IPS DF 6.9 (cell line): ENCODE data around the gene F13A1.
A peak's percentile ranks its signal among the peaks of the same experiment; 100 is the strongest.

Source experiments
- DNase-seq: peaks from one replicate; pipeline ENCODE4 v3.0.0-alpha.2; 2013; ENCODE audit warnings: low read depth, low spot score
- H3K27ac ChIP-seq: one replicate; pipeline ENCODE4 v1.5.1; 2013; ENCODE audit warnings: low read length, control low read depth
- H3K27me3 ChIP-seq: 2 replicates; pipeline ENCODE4 v1.6.1; 2013; ENCODE audit warnings: mild to moderate bottlenecking, low read length; ENCODE audit not compliant: control insufficient read depth, insufficient read depth
- H3K36me3 ChIP-seq: 2 replicates; pipeline ENCODE4 v1.6.1; 2013; ENCODE audit warnings: low read length; ENCODE audit not compliant: control insufficient read depth, insufficient read depth
- H3K4me1 ChIP-seq: 2 replicates; pipeline ENCODE4 v1.6.1; 2013; ENCODE audit warnings: low read length; ENCODE audit not compliant: control insufficient read depth, insufficient read depth
- H3K4me3 ChIP-seq: 2 replicates; pipeline ENCODE4 v1.5.1; 2013; ENCODE audit warnings: mild to moderate bottlenecking, low read length
- H3K9me3 ChIP-seq: 2 replicates; pipeline ENCODE4 v1.6.1; 2013; ENCODE audit warnings: low read length, inconsistent platforms; ENCODE audit not compliant: control insufficient read depth, insufficient read depth
- WGBS: extraction: QIAGEN DNeasy Blood & Tissue Kit; methylation state at CpG from one replicate; pipeline ENCODE4 v1.1.7; 2013; ENCODE audit warnings: mixed read lengths, missing lambda C conversion rate; ENCODE audit not compliant: insufficient read length, insufficient coverage; 5-methylcytosine and 5-hydroxymethylcytosine counted together

Gene F13A1

DNA sequence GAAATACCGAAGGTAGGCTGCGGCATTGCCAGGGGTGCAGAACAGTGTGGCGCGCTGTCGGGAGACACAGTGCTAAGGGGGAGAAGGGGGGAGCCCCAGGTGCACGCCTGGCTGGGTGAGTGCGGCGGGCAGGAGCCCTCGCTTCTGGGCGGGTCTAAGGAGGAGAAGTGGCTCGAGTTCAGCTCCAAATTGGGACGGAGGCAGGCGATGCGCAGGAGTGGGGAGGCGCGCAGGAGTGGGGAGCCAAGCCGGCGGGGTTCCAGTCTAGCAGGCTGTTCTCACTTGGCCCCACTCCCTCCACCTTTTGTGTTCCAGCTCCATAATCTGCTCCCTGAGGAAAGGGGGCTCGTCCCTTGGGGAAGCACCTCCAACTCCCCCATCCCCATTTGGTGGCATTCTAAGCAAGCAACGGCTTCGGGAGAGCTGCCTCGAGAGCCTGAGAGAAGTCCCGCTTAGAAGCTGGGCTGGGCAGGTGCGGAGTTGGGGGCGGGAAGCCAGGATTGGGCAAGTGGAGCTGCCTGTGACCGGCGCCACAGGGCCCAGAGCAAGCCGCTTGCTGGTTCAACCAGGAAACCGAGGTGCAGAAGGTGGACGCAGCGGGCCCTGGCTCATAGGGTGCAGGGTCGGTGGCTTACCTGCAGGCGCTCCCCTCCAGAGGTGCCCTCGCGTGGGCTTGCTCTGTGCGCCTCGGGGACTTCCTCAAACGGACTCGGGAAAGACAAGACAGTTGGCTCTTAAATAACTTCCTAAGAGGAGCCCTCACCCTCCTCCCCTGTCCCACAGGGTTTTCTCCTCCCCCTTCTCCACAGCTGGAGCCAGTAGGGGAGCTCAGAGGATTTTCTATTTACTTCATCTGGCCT is at the start of gene F13A1:
Gene F13A1, minus strand, starts transcription at position 711 of the 860 bp plus-strand sequence. CDS start 1,998 bp downstream, outside the sequence.
- WGBS: no CpG with 5 or more reads among the region's 39 CpGs
- DNase-seq: no peak

GRCh38 chr6:6368684-6369052 is 48.2 kb upstream of the F13A1 start:
- no peaks in the 10 kb centered on the region for H3K4me1 ChIP-seq
- H3K36me3 ChIP-seq: no peaks in the 10 kb centered on the region
- DNase-seq: no peak
- H3K9me3 ChIP-seq: no peaks in the 10 kb centered on the region
- no peaks in the 10 kb centered on the region for H3K27me3 ChIP-seq
- H3K27ac ChIP-seq: no peak overlapping the region
- no CpG with 5 or more reads among the region's 1 CpG for WGBS
- H3K4me3 ChIP-seq: no peak overlapping the region

More for the DNA sequence above, at the start of gene F13A1:
- Histone ChIP-seq H3K36me3 (no peaks in the 10 kb centered on the region), H3K27me3 (peaks cover 2% of the 10 kb centered on the region; the same call in 1 of the 2 replicates), H3K9me3 (no peaks in the 10 kb centered on the region), H3K4me1 (peaks cover 4% of the 10 kb centered on the region; the same call in 1 of the 2 replicates), H3K4me3 (peak within 1 kb of the TSS; percentile 41; the same call in 1 of the 2 replicates), H3K27ac (no peak within 1 kb of the TSS)

DNA sequence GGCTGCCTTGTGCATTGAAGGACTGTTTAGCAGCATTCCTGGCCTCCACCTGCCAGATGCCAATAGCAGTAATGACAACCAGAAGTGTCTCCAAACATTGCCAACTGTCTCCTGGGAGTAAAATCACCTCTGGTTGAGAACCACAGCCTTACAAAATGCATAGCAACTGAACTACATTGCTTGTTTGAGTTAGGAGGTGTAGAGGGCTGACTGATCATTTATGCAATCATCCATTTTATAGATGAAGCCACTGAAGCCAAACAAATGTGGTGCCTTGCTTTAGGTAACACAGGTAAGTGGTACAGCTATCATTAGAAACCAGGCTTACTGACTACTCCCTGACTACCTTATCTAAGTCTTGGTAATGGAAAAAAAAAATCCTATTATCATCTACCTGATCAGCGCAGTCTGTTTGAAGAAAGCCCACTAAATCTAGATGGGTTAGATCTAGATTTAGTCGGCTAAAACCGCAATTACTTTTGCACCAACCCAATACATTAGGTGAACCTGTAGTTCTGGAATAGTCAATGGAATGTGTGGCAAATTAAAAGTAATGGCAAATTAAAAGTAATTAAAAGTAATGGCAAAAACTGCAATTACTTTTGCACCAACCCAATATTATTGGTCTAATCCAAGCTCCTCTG is 47.7 kb upstream of the F13A1 start:
- Histone ChIP-seq H3K4me1 (no peaks in the 10 kb centered on the region), H3K4me3 (no peak overlapping the region), H3K27me3 (no peaks in the 10 kb centered on the region), H3K9me3 (no peaks in the 10 kb centered on the region), H3K36me3 (no peaks in the 10 kb centered on the region), H3K27ac (no peak overlapping the region)
- WGBS: no CpG with 5 or more reads among the region's 3 CpGs
- DNase-seq: no peak

DNA sequence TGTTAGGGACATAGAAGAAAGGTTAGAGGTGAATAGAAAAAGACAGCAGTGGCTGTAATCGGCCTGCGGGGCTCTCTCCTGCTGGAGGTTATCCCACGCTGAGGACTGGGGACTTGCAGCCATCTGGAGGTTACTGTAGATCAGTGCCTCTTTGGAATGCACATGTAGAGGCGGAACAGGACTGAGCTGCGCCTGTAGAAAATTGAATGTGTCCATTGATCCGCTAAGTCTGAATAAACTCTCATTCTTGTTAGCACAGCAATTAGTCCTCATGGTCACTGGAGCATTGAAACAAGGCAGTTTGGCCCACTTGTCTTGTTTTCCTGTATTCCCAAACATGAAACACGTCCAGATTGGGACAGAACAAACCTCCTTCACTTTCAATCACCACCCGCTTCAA is 46.3 kb upstream of the F13A1 start:
- no CpG with 5 or more reads among the region's 8 CpGs for WGBS
- Histone ChIP-seq H3K4me3 (no peak overlapping the region), H3K27ac (no peak overlapping the region), H3K27me3 (no peaks in the 10 kb centered on the region), H3K36me3 (no peaks in the 10 kb centered on the region), H3K4me1 (no peaks in the 10 kb centered on the region), H3K9me3 (no peaks in the 10 kb centered on the region)
- no peak for DNase-seq

GRCh38 chr6:6365242-6365641 is 44.8 kb upstream of the F13A1 start:
- no peaks in the 10 kb centered on the region for H3K27me3 ChIP-seq
- no CpG with 5 or more reads among the region's 4 CpGs for WGBS
- no peaks in the 10 kb centered on the region for H3K4me1 ChIP-seq
- H3K36me3 ChIP-seq: no peaks in the 10 kb centered on the region
- no peak overlapping the region for H3K4me3 ChIP-seq
- no peak overlapping the region for H3K27ac ChIP-seq
- DNase-seq: no peak
- H3K9me3 ChIP-seq: no peaks in the 10 kb centered on the region

GRCh38 chr6:6362056-6362840 is 41.8 kb upstream of the F13A1 start:
- Histone ChIP-seq H3K27me3 (no peaks in the 10 kb centered on the region), H3K9me3 (no peaks in the 10 kb centered on the region), H3K4me3 (no peak overlapping the region), H3K4me1 (no peaks in the 10 kb centered on the region), H3K36me3 (no peaks in the 10 kb centered on the region), H3K27ac (no peak overlapping the region)
- DNase-seq: no peak
- no CpG with 5 or more reads among the region's 5 CpGs for WGBS

- Histone ChIP-seq H3K4me3 (no peak overlapping the region), H3K27ac (no peak overlapping the region), H3K27me3 (no peaks in the 10 kb centered on the region), H3K36me3 (no peaks in the 10 kb centered on the region), H3K9me3 (no peaks in the 10 kb centered on the region), H3K4me1 (0 out of 2 replicates have a peak, but pooled peaks cover 1% of the 10 kb centered on the region)
- WGBS: no CpG with 5 or more reads among the region's 3 CpGs
- DNase-seq: no peak
Measured at GRCh38 chr6:6357530-6357929, 37.1 kb upstream of the F13A1 start.

DNA sequence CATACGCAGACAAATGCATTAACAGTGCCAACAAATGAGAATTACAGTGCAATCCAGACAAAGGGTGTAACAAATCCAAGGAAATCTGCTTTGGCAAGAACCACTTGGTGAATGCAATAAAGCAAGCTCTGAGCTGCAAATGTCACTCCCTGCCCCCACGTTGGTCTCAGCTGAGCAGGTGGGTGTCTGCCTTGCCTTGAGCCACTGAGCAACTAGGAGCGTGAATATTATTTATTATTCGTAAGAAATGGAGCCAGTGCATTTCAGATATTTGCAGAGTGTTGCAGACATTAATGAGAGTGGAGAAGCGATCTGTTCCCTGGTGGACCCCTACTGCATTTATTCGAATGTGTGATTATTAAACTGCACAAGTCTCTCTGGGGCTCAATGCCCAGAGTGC is 36.6 kb upstream of the F13A1 start:
- Histone ChIP-seq H3K9me3 (no peaks in the 10 kb centered on the region), H3K36me3 (no peaks in the 10 kb centered on the region), H3K4me1 (0 out of 2 replicates have a peak, but pooled peaks cover 1% of the 10 kb centered on the region), H3K27ac (no peak overlapping the region), H3K4me3 (no peak overlapping the region), H3K27me3 (no peaks in the 10 kb centered on the region)
- WGBS: no CpG with 5 or more reads among the region's 6 CpGs
- no peak for DNase-seq

DNA sequence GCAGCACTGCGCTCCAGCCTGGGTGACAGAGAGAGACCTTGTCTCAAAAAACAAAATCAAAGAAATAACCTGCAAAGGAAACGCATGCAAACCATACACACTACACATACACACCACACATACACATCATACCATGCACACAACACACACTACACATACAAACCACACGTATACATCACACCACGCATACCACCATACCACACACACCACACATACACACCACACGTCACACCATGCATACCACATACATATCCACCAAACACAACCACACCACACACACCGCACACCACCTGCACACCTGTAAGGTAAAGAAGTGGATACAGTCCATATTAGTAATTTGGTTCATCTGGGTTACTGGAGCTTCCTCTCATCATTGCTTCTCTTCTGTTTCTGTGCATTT is 32.3 kb upstream of the F13A1 start:
- WGBS: 100% methylated on average over 4 of the region's 6 CpGs
- no peaks in the 10 kb centered on the region for H3K27me3 ChIP-seq
- no peak overlapping the region for H3K27ac ChIP-seq
- DNase-seq: no peak
- no peaks in the 10 kb centered on the region for H3K9me3 ChIP-seq
- no peak overlapping the region for H3K4me3 ChIP-seq
- H3K36me3 ChIP-seq: no peaks in the 10 kb centered on the region
- 0 out of 2 replicates have a peak, but pooled peaks cover 1% of the 10 kb centered on the region for H3K4me1 ChIP-seq

- no CpG with 5 or more reads among the region's 6 CpGs for WGBS
- no peak overlapping the region for H3K27ac ChIP-seq
- no peak for DNase-seq
- H3K27me3 ChIP-seq: no peaks in the 10 kb centered on the region
- no peak overlapping the region for H3K4me3 ChIP-seq
- H3K9me3 ChIP-seq: no peaks in the 10 kb centered on the region
- H3K36me3 ChIP-seq: no peaks in the 10 kb centered on the region
- H3K4me1 ChIP-seq: 0 out of 2 replicates have a peak, but pooled peaks cover 1% of the 10 kb centered on the region
Measured at GRCh38 chr6:6351511-6352025, 31.1 kb upstream of the F13A1 start.
